ENCODE results near the gene CTNNAL1. TPM values are rescaled to one million over a fixed set of nuclear protein-coding genes. Genes with fewer than 3 reads are reported as not detected.

CTNNAL1 gene
- total and polyA plus RNA-seq, 2 of the 8 experiments (the other 6 are each of a cell fraction or from before 2014, with no cell fraction given): 23.2 to 66.1 TPM

DNA sequence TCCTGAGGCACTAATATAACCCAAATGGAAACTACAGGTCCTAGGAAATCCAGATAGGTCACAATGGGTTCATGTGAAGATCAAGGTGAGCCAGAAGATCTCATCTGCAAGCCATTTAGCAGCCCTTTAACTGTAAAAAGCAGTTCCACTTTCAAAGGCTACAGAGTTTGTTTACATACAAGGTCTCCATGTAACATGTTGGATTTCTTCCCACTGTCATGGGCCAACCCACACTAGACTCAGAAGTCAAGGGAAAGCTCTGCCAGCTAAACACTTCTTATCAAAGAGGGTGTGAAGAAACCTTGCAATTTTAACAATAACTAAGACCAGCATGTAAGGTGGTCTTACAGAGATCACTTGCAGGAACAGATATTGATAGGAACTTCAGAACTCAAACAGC lies 3.8 kb upstream of the CTNNAL1 start:
- no peaks in the 10 kb centered on the region for H3K9me3 ChIP-seq (ENCODE audit: insufficient read depth in 2 of 2, low read depth in 1 of 2, low read length in 1 of 2)
- FAIRE-seq: no peak

More for the DNA sequence above, 3.8 kb upstream of the CTNNAL1 start:
- Histone ChIP-seq H3K23ac (ENCODE audit: insufficient read length) (no peak overlapping the region), H2BK12ac (ENCODE audit: low read depth, low read length) (no peak overlapping the region), H3K27me3 (replicated peaks in 1 of 4; ENCODE audit: control insufficient read depth in 3 of 4, extremely low read depth in 1 of 4, insufficient read depth in 3 of 4, low read length in 3 of 4) (peaks cover 0 to under 1% (median under 1%) of the 10 kb centered on the region in 4 experiments; a peak in 1 of 7 replicates), H3K56ac (replicated peaks; ENCODE audit: insufficient read length, low read depth, low read length) (no peak overlapping the region), H3K14ac (ENCODE audit: insufficient read length) (no peak overlapping the region), H2BK20ac (ENCODE audit: low read length) (no peak overlapping the region), H3K79me2 (ENCODE audit: control insufficient read depth in 1 of 2, insufficient read depth in 2 of 2, low read length in 2 of 2) (peaks cover 0 to 4% of the 10 kb centered on the region in 2 experiments; a peak in 1 of 4 replicates), H2AFZ (ENCODE audit: low read length) (no peak overlapping the region), H3K4ac (replicated peaks; ENCODE audit: insufficient read length, low read depth, low read length) (no peak overlapping the region), H2BK5ac (ENCODE audit: low read depth, low read length) (no peak overlapping the region), H4K91ac (replicated peaks; ENCODE audit: insufficient read length, low read length) (no peak overlapping the region), H3K9ac (replicated peaks in 1 of 4; ENCODE audit: extremely low read depth in 1 of 4, low read depth in 3 of 4, low read length in 3 of 4) (no peak overlapping the region), H3K4me2 (ENCODE audit: insufficient read depth in 1 of 2, low read depth in 2 of 2, low read length in 2 of 2) (no peak overlapping the region), H2BK15ac (ENCODE audit: low read length) (no peak overlapping the region), H4K20me1 (replicated peaks in 1 of 2; ENCODE audit: control insufficient read depth in 1 of 2, insufficient read depth in 2 of 2, low read length in 2 of 2) (peaks cover under 1 to 2% of the 10 kb centered on the region in 2 experiments), H3K4me3 (ENCODE audit: extremely low read depth in 1 of 4, insufficient read depth in 2 of 4, low read depth in 3 of 4, low read length in 4 of 4) (no peak overlapping the region), H2AK5ac (ENCODE audit: low read depth, low read length) (no peak overlapping the region), H3K79me1 (ENCODE audit: low read depth, low read length) (no peaks in the 10 kb centered on the region; the same call in 1 of the 2 replicates), H4K8ac (ENCODE audit: extremely low read depth, insufficient read depth, low read length) (no peak overlapping the region), H3K23me2 (ENCODE audit: low read depth, low read length) (peaks cover 4% of the 10 kb centered on the region), H3K18ac (ENCODE audit: extremely low read depth, low read length) (no peak overlapping the region), H3K27ac (ENCODE audit: low read depth, low read length) (no peak overlapping the region), H3K4me1 (replicated peaks in 1 of 4; ENCODE audit: control insufficient read depth in 3 of 4, insufficient read depth in 4 of 4, low read length in 3 of 4) (peaks cover 0 to 6% (median under 1%) of the 10 kb centered on the region in 4 experiments; a peak in 4 of 7 replicates), H3K36me3 (ENCODE audit: control insufficient read depth in 2 of 4, insufficient read depth in 4 of 4, low read length in 3 of 4) (peaks cover 0 to 15% (median 9%) of the 10 kb centered on the region in 4 experiments; a peak in 4 of 8 replicates), H4K5ac (ENCODE audit: insufficient read length, low read depth, low read length) (no peak overlapping the region), H2BK120ac (replicated peaks; ENCODE audit: low read depth, low read length) (no peak overlapping the region)
- CTCF ChIA-PET (ENCODE audit: partially characterized antibody): interaction anchor here (0.6 to 1.7 kb wide), 3 partner anchors 17 to 386 kb away, joined by 3 to 5 read pairs (median 4); no protein-coding TSS in a partner anchor
- DNase-seq (ENCODE audit: low read depth in 1 of 2, low spot score in 2 of 2): no peak
- POLR2A ChIA-PET (ENCODE audit: partially characterized antibody): no interaction called here
- TF ChIP-seq RNF2 (IDR thresholded peaks at IDR 0.05; ENCODE audit: borderline replicate concordance, low read depth, low read length, missing control alignments, poor library complexity, severe bottlenecking) (no peak), PHF8 (conservative IDR thresholded peaks at IDR 0.05; ENCODE audit: low read depth, low read length) (no peak), POLR2A (IDR thresholded peaks at IDR 0.05; ENCODE audit: control extremely low read depth in 1 of 2, low read depth in 2 of 2, low read length in 2 of 2) (no peak), SP1 (IDR thresholded peaks at IDR 0.05; ENCODE audit: low read depth, low read length) (no peak), HDAC6 (IDR thresholded peaks at IDR 0.05; ENCODE audit: low read depth, low read length) (no peak), EZH2 (IDR thresholded peaks at IDR 0.05; ENCODE audit: low read depth, low read length, severe bottlenecking) (no peak), RBBP5 (IDR thresholded peaks at IDR 0.05; ENCODE audit: borderline replicate concordance, low read depth, low read length) (no peak), CHD1 (IDR thresholded peaks at IDR 0.05; ENCODE audit: low read depth, low read length) (no peak), ZNF274 (IDR thresholded peaks at IDR 0.05; ENCODE audit: borderline replicate concordance, extremely low read depth, low read length) (no peak), EP300 (IDR thresholded peaks at IDR 0.05; ENCODE audit: borderline replicate concordance in 1 of 2, low read depth in 2 of 2, low read length in 2 of 2) (no peak), ASH2L (IDR thresholded peaks at IDR 0.05; ENCODE audit: low read length) (no peak)
- TF ChIP-seq, protein P1, sequence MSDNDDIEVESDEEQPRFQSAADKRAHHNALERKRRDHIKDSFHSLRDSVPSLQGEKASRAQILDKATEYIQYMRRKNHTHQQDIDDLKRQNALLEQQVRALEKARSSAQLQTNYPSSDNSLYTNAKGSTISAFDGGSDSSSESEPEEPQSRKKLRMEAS (IDR thresholded peaks at IDR 0.05): no peak
